ENCODE results near the gene LPIN1.

LPIN1 gene

GRCh38 chr2:11786191-11786590, 39.8 kb downstream of the LPIN1 start:
- DNase-seq (ENCODE audit: low read depth), result no peak

- no peak for DNase-seq (ENCODE audit: low read depth)
These were observed 40.2 kb downstream of the LPIN1 start for GRCh38 chr2:11786592-11786991.

GRCh38 chr2:11787991-11788390, 41.6 kb downstream of the LPIN1 start:
- DNase-seq (ENCODE audit: low read depth), result no peak

GRCh38 chr2:11788461-11789124, 42.2 kb downstream of the LPIN1 start:
- DNase-seq (ENCODE audit: low read depth), result no peak

- DNase-seq (ENCODE audit: low read depth), result no peak
These were observed 42.8 kb downstream of the LPIN1 start for GRCh38 chr2:11789243-11789642.

GRCh38 chr2:11790228-11790627, 43.8 kb downstream of the LPIN1 start:
- no peak for DNase-seq (ENCODE audit: low read depth)

GRCh38 chr2:11795590-11795989, 49.2 kb downstream of the LPIN1 start:
- no peak for DNase-seq (ENCODE audit: low read depth)

GRCh38 chr2:11796190-11797171, 50.0 kb downstream of the LPIN1 start:
- DNase-seq (ENCODE audit: low read depth), result no peak

GRCh38 chr2:11797846-11798245, 51.4 kb downstream of the LPIN1 start:
- no peak for DNase-seq (ENCODE audit: low read depth)

GRCh38 chr2:11798701-11799435, 52.4 kb downstream of the LPIN1 start:
- no peak for DNase-seq (ENCODE audit: low read depth)

GRCh38 chr2:11799826-11800225, 53.4 kb downstream of the LPIN1 start:
- DNase-seq (ENCODE audit: low read depth), result no peak

GRCh38 chr2:11802782-11803191, 56.4 kb downstream of the LPIN1 start:
- no peak for DNase-seq (ENCODE audit: low read depth)

GRCh38 chr2:11805024-11805423, 58.6 kb downstream of the LPIN1 start:
- no peak for DNase-seq (ENCODE audit: low read depth)

GRCh38 chr2:11805920-11806319, 59.5 kb downstream of the LPIN1 start:
- no peak for DNase-seq (ENCODE audit: low read depth)

- DNase-seq (ENCODE audit: low read depth), result no peak
These were observed 61.0 kb downstream of the LPIN1 start for GRCh38 chr2:11807156-11808015.

GRCh38 chr2:11808016-11808400, 61.6 kb downstream of the LPIN1 start:
- DNase-seq (ENCODE audit: low read depth), result no peak

GRCh38 chr2:11809586-11810236, 63.3 kb downstream of the LPIN1 start:
- DNase-seq (ENCODE audit: low read depth), result no peak

GRCh38 chr2:11810237-11810977, 64.0 kb downstream of the LPIN1 start:
- no peak for DNase-seq (ENCODE audit: low read depth)

GRCh38 chr2:11811036-11811654, 64.7 kb downstream of the LPIN1 start:
- no peak for DNase-seq (ENCODE audit: low read depth)

All from activated T-cell treated with anti-CD3 and anti-CD28 coated beads for 48 hours (primary cell).